ENCODE results near the gene TGM2. TPM values are rescaled to one million over a fixed set of nuclear protein-coding genes. Genes with fewer than 3 reads are reported as not detected.

Gene TGM2
- total RNA-seq, 1 experiment from 2014 or later = 113 TPM

DNA sequence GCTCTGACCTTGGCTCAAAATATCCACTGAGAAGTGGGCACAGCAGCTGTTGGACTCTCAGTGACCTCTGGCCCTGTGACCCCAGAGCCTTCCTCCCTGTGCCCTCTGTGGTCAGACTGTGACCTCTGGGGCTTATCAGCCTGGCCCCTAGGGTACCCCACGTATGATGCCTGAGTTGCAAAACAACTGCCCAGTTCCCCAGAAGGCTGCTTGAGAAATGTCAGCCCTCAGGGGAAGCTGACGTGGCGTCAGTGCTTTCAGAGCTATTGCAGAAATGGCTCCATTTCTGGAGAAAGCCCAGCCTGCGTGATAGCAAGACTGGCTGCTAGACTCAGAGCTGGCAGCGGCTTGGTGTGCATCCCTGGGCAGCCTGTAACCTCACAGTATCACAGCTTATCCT, 31.5 kb upstream of the TGM2 start:
- intact Hi-C loops (cut with micrococcal nuclease; ENCODE audit: unreplicated experiment) (no loop called here), in situ Hi-C loops (cut with HindIII; ENCODE audit: low pct_unique_long_range_greater_than_20kb, low sequenced_read_pairs) (no loop called here)
- peaks cover 3% of the 10 kb centered on the region; the same call in 1 of the 2 replicates for H3K4me1 ChIP-seq (ENCODE audit: control insufficient read depth, insufficient read depth, low read length)
- no peak overlapping the region for H3K27ac ChIP-seq (ENCODE audit: low read length)
- no peaks in the 10 kb centered on the region for H3K36me3 ChIP-seq (ENCODE audit: control insufficient read depth, insufficient read depth, low read length)
- CTCF ChIA-PET = no interaction called here
- TF ChIP-seq, protein P1, sequence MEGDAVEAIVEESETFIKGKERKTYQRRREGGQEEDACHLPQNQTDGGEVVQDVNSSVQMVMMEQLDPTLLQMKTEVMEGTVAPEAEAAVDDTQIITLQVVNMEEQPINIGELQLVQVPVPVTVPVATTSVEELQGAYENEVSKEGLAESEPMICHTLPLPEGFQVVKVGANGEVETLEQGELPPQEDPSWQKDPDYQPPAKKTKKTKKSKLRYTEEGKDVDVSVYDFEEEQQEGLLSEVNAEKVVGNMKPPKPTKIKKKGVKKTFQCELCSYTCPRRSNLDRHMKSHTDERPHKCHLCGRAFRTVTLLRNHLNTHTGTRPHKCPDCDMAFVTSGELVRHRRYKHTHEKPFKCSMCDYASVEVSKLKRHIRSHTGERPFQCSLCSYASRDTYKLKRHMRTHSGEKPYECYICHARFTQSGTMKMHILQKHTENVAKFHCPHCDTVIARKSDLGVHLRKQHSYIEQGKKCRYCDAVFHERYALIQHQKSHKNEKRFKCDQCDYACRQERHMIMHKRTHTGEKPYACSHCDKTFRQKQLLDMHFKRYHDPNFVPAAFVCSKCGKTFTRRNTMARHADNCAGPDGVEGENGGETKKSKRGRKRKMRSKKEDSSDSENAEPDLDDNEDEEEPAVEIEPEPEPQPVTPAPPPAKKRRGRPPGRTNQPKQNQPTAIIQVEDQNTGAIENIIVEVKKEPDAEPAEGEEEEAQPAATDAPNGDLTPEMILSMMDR (IDR thresholded peaks at IDR 0.05) = no peak
- TF ChIP-seq, protein P2, sequence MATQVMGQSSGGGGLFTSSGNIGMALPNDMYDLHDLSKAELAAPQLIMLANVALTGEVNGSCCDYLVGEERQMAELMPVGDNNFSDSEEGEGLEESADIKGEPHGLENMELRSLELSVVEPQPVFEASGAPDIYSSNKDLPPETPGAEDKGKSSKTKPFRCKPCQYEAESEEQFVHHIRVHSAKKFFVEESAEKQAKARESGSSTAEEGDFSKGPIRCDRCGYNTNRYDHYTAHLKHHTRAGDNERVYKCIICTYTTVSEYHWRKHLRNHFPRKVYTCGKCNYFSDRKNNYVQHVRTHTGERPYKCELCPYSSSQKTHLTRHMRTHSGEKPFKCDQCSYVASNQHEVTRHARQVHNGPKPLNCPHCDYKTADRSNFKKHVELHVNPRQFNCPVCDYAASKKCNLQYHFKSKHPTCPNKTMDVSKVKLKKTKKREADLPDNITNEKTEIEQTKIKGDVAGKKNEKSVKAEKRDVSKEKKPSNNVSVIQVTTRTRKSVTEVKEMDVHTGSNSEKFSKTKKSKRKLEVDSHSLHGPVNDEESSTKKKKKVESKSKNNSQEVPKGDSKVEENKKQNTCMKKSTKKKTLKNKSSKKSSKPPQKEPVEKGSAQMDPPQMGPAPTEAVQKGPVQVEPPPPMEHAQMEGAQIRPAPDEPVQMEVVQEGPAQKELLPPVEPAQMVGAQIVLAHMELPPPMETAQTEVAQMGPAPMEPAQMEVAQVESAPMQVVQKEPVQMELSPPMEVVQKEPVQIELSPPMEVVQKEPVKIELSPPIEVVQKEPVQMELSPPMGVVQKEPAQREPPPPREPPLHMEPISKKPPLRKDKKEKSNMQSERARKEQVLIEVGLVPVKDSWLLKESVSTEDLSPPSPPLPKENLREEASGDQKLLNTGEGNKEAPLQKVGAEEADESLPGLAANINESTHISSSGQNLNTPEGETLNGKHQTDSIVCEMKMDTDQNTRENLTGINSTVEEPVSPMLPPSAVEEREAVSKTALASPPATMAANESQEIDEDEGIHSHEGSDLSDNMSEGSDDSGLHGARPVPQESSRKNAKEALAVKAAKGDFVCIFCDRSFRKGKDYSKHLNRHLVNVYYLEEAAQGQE (IDR thresholded peaks at IDR 0.05; ENCODE audit: insufficient read depth in 1 of 2, low read depth in 2 of 2, low read length in 1 of 2) = no peak
- no peak for TF ChIP-seq TCF7L2 (IDR thresholded peaks at IDR 0.05; ENCODE audit: low read depth, low read length)
- no peak for DNase-seq (ENCODE audit: low read depth, low spot score)
- H3K4me3 ChIP-seq (ENCODE audit: low read depth in 2 of 2, low read length in 2 of 2) = no peak overlapping the region
- no TSS peak for BruUV-seq (replicated peaks)
- ATAC-seq = peak; percentile 51
- H3K27me3 ChIP-seq (ENCODE audit: control insufficient read depth, insufficient read depth, low read length) = no peaks in the 10 kb centered on the region
- no peaks in the 10 kb centered on the region for H3K9me3 ChIP-seq (ENCODE audit: control insufficient read depth, insufficient read depth, low read depth, low read length)
- POLR2A ChIA-PET = interaction anchor here (0.6 kb wide), 1 partner anchor 124 kb away, joined by 10 read pairs; no protein-coding TSS in a partner anchor

DNA sequence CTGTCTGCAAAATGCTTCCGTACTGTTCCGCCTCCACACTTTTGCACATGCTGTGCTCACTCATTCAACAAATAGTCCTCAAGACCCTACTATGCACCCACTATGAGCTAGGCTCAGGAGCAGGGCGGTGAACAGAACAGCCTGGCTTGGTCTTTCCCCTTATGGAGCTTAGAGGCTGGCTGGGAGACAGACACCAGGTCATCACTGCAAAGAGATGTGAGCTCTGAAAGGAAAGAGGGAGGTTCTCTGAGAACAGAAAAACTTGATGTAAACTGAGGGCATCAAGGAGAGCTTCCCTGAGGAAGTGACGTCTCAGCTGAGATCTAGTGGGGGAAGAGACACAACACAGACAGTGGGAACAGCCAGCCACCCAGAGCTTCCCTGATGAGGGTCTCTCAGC, 31.0 kb upstream of the TGM2 start:
- BruUV-seq (replicated peaks) = no TSS peak
- Histone ChIP-seq H3K27me3 (ENCODE audit: control insufficient read depth, insufficient read depth, low read length) (no peaks in the 10 kb centered on the region), H3K4me3 (ENCODE audit: low read depth in 2 of 2, low read length in 2 of 2) (no peak overlapping the region), H3K9me3 (ENCODE audit: control insufficient read depth, insufficient read depth, low read depth, low read length) (no peaks in the 10 kb centered on the region), H3K27ac (ENCODE audit: low read length) (no peak overlapping the region), H3K4me1 (ENCODE audit: control insufficient read depth, insufficient read depth, low read length) (peaks cover 3% of the 10 kb centered on the region; the same call in 1 of the 2 replicates), H3K36me3 (ENCODE audit: control insufficient read depth, insufficient read depth, low read length) (no peaks in the 10 kb centered on the region)
- POLR2A ChIA-PET = no interaction called here
- TF ChIP-seq POLR2AphosphoS5 (IDR thresholded peaks at IDR 0.05; ENCODE audit: low read depth, low read length) = no peak
- TF ChIP-seq TCF7L2 (IDR thresholded peaks at IDR 0.05; ENCODE audit: low read depth, low read length) = no peak
- CTCF ChIA-PET = no interaction called here
- no peak for DNase-seq (ENCODE audit: low read depth, low spot score)
- in situ Hi-C loops (cut with HindIII; ENCODE audit: low pct_unique_long_range_greater_than_20kb, low sequenced_read_pairs) (no loop called here), intact Hi-C loops (cut with micrococcal nuclease; ENCODE audit: unreplicated experiment) (no loop called here)
- ATAC-seq = no peak

DNA sequence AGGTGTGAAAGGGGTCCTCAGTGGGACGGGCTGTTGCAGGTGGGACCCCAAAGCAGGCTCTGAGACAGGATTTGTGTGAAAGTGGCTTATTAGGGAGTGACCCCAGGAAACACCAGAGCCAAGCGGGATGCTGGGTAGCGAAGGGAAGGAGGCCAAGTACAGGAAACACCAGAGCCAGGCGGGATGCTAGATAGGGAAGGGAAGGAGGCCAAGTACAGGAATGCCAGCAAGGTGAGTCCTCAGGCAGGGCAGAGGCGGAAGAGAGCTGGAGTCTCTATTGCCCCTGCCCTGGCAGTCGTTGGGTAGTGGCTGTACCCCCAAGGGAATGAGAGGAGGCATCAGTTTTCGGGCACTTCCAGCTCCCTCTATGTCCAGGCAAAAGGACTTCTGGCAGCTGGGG, 30.5 kb upstream of the TGM2 start:
- ATAC-seq = no peak
- no TSS peak for BruUV-seq (replicated peaks)
- no peak overlapping the region for H3K27ac ChIP-seq (ENCODE audit: low read length)

More for the DNA sequence above, 30.5 kb upstream of the TGM2 start:
- no peak for DNase-seq (ENCODE audit: low read depth, low spot score)
- Histone ChIP-seq H3K36me3 (ENCODE audit: control insufficient read depth, insufficient read depth, low read length) (no peaks in the 10 kb centered on the region), H3K4me1 (ENCODE audit: control insufficient read depth, insufficient read depth, low read length) (peaks cover 3% of the 10 kb centered on the region; the same call in 1 of the 2 replicates), H3K4me3 (ENCODE audit: low read depth in 2 of 2, low read length in 2 of 2) (no peak overlapping the region), H3K27me3 (ENCODE audit: control insufficient read depth, insufficient read depth, low read length) (no peaks in the 10 kb centered on the region), H3K9me3 (ENCODE audit: control insufficient read depth, insufficient read depth, low read depth, low read length) (no peaks in the 10 kb centered on the region)
- ChIA-PET POLR2A (no interaction called here), CTCF (no interaction called here)
- TF ChIP-seq POLR2AphosphoS5 (IDR thresholded peaks at IDR 0.05; ENCODE audit: low read depth, low read length) (no peak), TCF7L2 (IDR thresholded peaks at IDR 0.05; ENCODE audit: low read depth, low read length) (no peak), SIN3A (IDR thresholded peaks at IDR 0.05; ENCODE audit: borderline replicate concordance, insufficient read depth, low read depth, low read length) (no peak)
- TF ChIP-seq, protein P1 (IDR thresholded peaks at IDR 0.05) = no peak
- TF ChIP-seq, protein P2 (IDR thresholded peaks at IDR 0.05; ENCODE audit: insufficient read depth in 1 of 2, low read depth in 2 of 2, low read length in 1 of 2) = no peak
- in situ Hi-C loops (cut with HindIII; ENCODE audit: low pct_unique_long_range_greater_than_20kb, low sequenced_read_pairs) (no loop called here), intact Hi-C loops (cut with micrococcal nuclease; ENCODE audit: unreplicated experiment) (no loop called here)
